H9 (cell line): Measurements from ENCODE around the gene EHD4. TPM values are rescaled to one million over a fixed set of nuclear protein-coding genes. Genes with fewer than 3 reads are reported as not detected.

ENCODE experiments used
- DNase-seq: peaks from one replicate; pipeline ENCODE4 v3.0.0-alpha.2; 2017
- H2AFZ ChIP-seq: one replicate; pipeline ENCODE4 v1.6.1; 2013; ENCODE audit warnings: mild to moderate bottlenecking, low read length, control low read depth, moderate library complexity
- H2AK5ac ChIP-seq: 2 replicates; pipeline ENCODE4 v1.6.1; 2013; ENCODE audit warnings: low read length, control low read depth, mixed read lengths; ENCODE audit not compliant: insufficient read length
- H2BK120ac ChIP-seq: one replicate; pipeline ENCODE4 v1.6.1; 2013; ENCODE audit warnings: low read depth, mild to moderate bottlenecking, low read length, control low read depth, inconsistent platforms; ENCODE audit not compliant: poor library complexity, severe bottlenecking
- H2BK12ac ChIP-seq: 2 replicates; pipeline ENCODE4 v1.6.1; 2013; ENCODE audit warnings: low read length, control low read depth, mixed read lengths, low read depth; ENCODE audit not compliant: insufficient read length
- H2BK15ac ChIP-seq: 2 replicates; pipeline ENCODE4 v1.6.1; 2013; ENCODE audit warnings: low read depth, low read length, control low read depth
- H2BK20ac ChIP-seq: one replicate; pipeline ENCODE4 v1.6.1; 2013; ENCODE audit warnings: low read depth, mild to moderate bottlenecking, low read length, control low read depth, inconsistent platforms; ENCODE audit not compliant: poor library complexity, severe bottlenecking
- H2BK5ac ChIP-seq: 2 replicates; pipeline ENCODE4 v1.6.1; 2013; ENCODE audit warnings: low read length, control low read depth, mixed read lengths; ENCODE audit not compliant: insufficient read length
- H3K14ac ChIP-seq: 2 replicates; pipeline ENCODE4 v1.6.1; 2013; ENCODE audit warnings: low read length, control low read depth; ENCODE audit not compliant: insufficient read depth
- H3K18ac ChIP-seq: 2 replicates; pipeline ENCODE4 v1.6.1; 2013; ENCODE audit warnings: low read depth, mild to moderate bottlenecking, mixed read lengths, low read length, control low read depth; ENCODE audit not compliant: insufficient read length
- H3K23ac ChIP-seq: 2 replicates; pipeline ENCODE4 v1.6.1; 2013; ENCODE audit warnings: low read length, control low read depth, mixed read lengths, low read depth; ENCODE audit not compliant: insufficient read length
- H3K23me2 ChIP-seq: 2 replicates; pipeline ENCODE4 v1.6.1; 2013; ENCODE audit warnings: low read depth, mild to moderate bottlenecking, mixed read lengths, low read length, control low read depth; ENCODE audit not compliant: insufficient read length, poor library complexity, severe bottlenecking
- H3K27ac ChIP-seq: 2 replicates; pipeline ENCODE4 v1.5.1; 2013; ENCODE audit warnings: low read length, control low read depth, mixed read lengths, low read depth; ENCODE audit not compliant: insufficient read length
- H3K27me3 ChIP-seq: 2 replicates; pipeline ENCODE4 v1.6.1; 2013; ENCODE audit warnings: low read length, control low read depth, inconsistent platforms; ENCODE audit not compliant: insufficient read depth
- H3K4ac ChIP-seq: 2 replicates; pipeline ENCODE4 v1.6.1; 2013; ENCODE audit warnings: low read depth, mild to moderate bottlenecking, control low read depth, inconsistent platforms, low read length, moderate library complexity
- H3K4me1 ChIP-seq: 2 replicates; pipeline ENCODE4 v1.6.1; 2013; ENCODE audit warnings: low read length, control low read depth, inconsistent platforms; ENCODE audit not compliant: insufficient read depth
- H3K4me2 ChIP-seq: 2 replicates; pipeline ENCODE4 v1.6.1; 2013; ENCODE audit warnings: low read length, control low read depth, mixed read lengths; ENCODE audit not compliant: insufficient read length, insufficient read depth
- H3K56ac ChIP-seq: 2 replicates; pipeline ENCODE4 v1.6.1; 2013; ENCODE audit warnings: low read depth, mild to moderate bottlenecking, mixed read lengths, low read length, control low read depth; ENCODE audit not compliant: insufficient read length
- H3K79me1 ChIP-seq: 2 replicates; pipeline ENCODE4 v1.6.1; 2013; ENCODE audit warnings: low read depth, mild to moderate bottlenecking, moderate library complexity, low read length, control low read depth, inconsistent platforms; ENCODE audit not compliant: insufficient read depth, poor library complexity, severe bottlenecking
- H3K79me2 ChIP-seq: 2 replicates; pipeline ENCODE4 v1.6.1; 2013; ENCODE audit warnings: low read length, control low read depth, inconsistent platforms; ENCODE audit not compliant: insufficient read depth
- H3K9ac ChIP-seq: 2 replicates; pipeline ENCODE4 v1.6.1; 2013; ENCODE audit warnings: low read length, control low read depth, mixed read lengths; ENCODE audit not compliant: insufficient read length; ENCODE audit errors: extremely low read depth
- H3K9me3 ChIP-seq: one replicate; pipeline ENCODE4 v1.6.1; 2013; ENCODE audit warnings: low read depth, low read length, inconsistent platforms; ENCODE audit not compliant: control insufficient read depth
- H3T11ph ChIP-seq: one replicate; pipeline ENCODE4 v1.6.1; 2013; ENCODE audit warnings: mild to moderate bottlenecking, low read length, control low read depth, inconsistent platforms
- H4K20me1 ChIP-seq: one replicate; pipeline ENCODE4 v1.6.1; 2013; ENCODE audit not compliant: control insufficient read depth, insufficient read length, insufficient read depth
- H4K5ac ChIP-seq: 2 replicates; pipeline ENCODE4 v1.6.1; 2013; ENCODE audit warnings: low read depth, mild to moderate bottlenecking, mixed read lengths, low read length, control low read depth; ENCODE audit not compliant: insufficient read length
- H4K8ac ChIP-seq: replicated peaks from 2 replicates; pipeline ENCODE4 v1.6.1; 2013; ENCODE audit warnings: low read length, control low read depth, mixed read lengths, low read depth; ENCODE audit not compliant: insufficient read length
- H4K91ac ChIP-seq: 2 replicates; pipeline ENCODE4 v1.6.1; 2013; ENCODE audit warnings: low read depth, mild to moderate bottlenecking, moderate library complexity, mixed read lengths, low read length, control low read depth; ENCODE audit not compliant: insufficient read length
- H3K27ac Mint-ChIP-seq, 3 experiments: 2 replicates in 2 of 3; 3 replicates in 1 of 3; pipeline ENCODE4 v1.8.0; 2020 to 2021; ENCODE audit warnings: mixed read lengths in 3 of 3, mild to moderate bottlenecking in 1 of 3, moderate library complexity in 1 of 3
- H3K27me3 Mint-ChIP-seq: 2 replicates; pipeline ENCODE4 v1.8.0; 2021; ENCODE audit warnings: low read depth, mild to moderate bottlenecking, moderate library complexity, mixed read lengths
- H3K36me3 Mint-ChIP-seq, 3 experiments: 2 replicates in 2 of 3; 3 replicates in 1 of 3; pipeline ENCODE4 v1.8.0; 2020 to 2021; ENCODE audit warnings: low read depth in 3 of 3, mixed read lengths in 3 of 3; ENCODE audit not compliant: insufficient read depth in 1 of 3
- H3K4me1 Mint-ChIP-seq, 2 experiments: 2 replicates each; pipeline ENCODE4 v1.8.0; 2020; ENCODE audit warnings: mixed read lengths in 2 of 2
- H3K4me3 Mint-ChIP-seq, 2 experiments: 2 replicates in 1 of 2; 3 replicates in 1 of 2; pipeline ENCODE4 v1.8.0; 2020 to 2021; ENCODE audit warnings: mild to moderate bottlenecking in 2 of 2, mixed read lengths in 2 of 2, moderate library complexity in 1 of 2
- H3K9me3 Mint-ChIP-seq, 2 experiments: 2 replicates in 1 of 2; 3 replicates in 1 of 2; pipeline ENCODE4 v1.8.0; 2020; ENCODE audit warnings: mild to moderate bottlenecking in 2 of 2, mixed read lengths in 2 of 2, moderate library complexity in 1 of 2
- WGBS: extraction: QIAGEN DNeasy Blood & Tissue Kit; methylation state at CpG from one replicate; pipeline ENCODE4 v1.1.7; 2013; ENCODE audit warnings: missing lambda C conversion rate, low lambda C conversion rate, mixed read lengths; ENCODE audit not compliant: insufficient read length; ENCODE audit errors: extremely low coverage; 5-methylcytosine and 5-hydroxymethylcytosine counted together
- total RNA-seq: library from RNA; stranded (reverse); gene quantifications from 2 replicates; pipeline ENCODE4 v1.2.1, GENCODE V29; 2021
- TF ChIP-seq, protein P1 (sequence below): fragments of 200-600 bp; sonication (generic); conservative IDR thresholded peaks from 3 replicates; pipeline ENCODE4 v1.8.0; 2021; ENCODE audit warnings: antibody characterized with exemption, mild to moderate bottlenecking

EHD4 gene
- total RNA-seq, 1 experiment from 2014 or later: 22.9 TPM

DNA sequence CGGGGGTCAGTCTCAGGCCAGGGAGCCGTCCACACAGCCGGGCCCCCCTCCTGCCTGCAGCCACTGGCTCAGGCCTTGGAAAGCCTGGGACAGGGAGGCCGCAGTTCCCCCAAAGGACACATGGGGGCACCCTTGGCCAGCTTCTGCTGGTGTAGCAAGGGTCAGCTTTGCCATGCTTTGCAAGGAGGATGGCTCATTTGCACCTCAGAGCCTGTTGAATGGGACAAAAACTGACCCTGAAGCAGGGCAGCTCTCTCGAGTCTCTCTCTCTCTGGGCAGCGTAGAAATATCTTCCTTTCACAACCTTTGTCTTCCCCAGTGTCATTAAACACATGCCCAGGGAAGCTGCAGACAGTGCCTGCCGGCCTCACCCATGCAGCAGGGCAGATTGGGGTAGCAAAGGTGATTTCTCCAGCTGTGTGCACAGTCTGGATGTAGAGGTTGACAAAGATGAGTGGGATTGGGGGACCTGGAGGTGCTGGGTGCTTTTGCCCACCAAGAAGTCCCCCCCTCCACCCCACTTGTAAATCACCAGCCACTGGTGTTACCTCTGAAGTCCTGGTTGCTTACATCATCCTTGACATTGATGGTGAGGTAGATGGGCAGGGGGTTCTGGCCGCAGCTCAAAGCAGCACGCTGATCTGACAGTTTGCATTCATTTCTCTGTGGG is 17.4 kb upstream of the EHD4 start:
- no peak overlapping the region for H2BK12ac ChIP-seq

More for the DNA sequence above, 17.4 kb upstream of the EHD4 start:
- Histone ChIP-seq H3K4me1 (no peaks in the 10 kb centered on the region; the same call in 1 of the 2 replicates), H2BK15ac (no peak overlapping the region), H3K79me2 (no peaks in the 10 kb centered on the region), H4K8ac (no peak overlapping the region), H3K4ac (no peak overlapping the region), H3K23ac (no peak overlapping the region), H4K5ac (no peak overlapping the region), H4K91ac (no peak overlapping the region), H2AFZ (no peak overlapping the region), H3K23me2 (no peaks in the 10 kb centered on the region), H2BK5ac (no peak overlapping the region), H3T11ph (no peak overlapping the region), H3K27me3 (no peaks in the 10 kb centered on the region), H3K56ac (no peak overlapping the region), H3K79me1 (no peaks in the 10 kb centered on the region), H2AK5ac (no peak overlapping the region), H3K14ac (no peak overlapping the region), H3K4me2 (no peak overlapping the region), H2BK20ac (no peak overlapping the region), H3K9me3 (no peaks in the 10 kb centered on the region), H2BK120ac (no peak overlapping the region), H3K27ac (no peak overlapping the region), H3K9ac (no peak overlapping the region), H3K18ac (no peak overlapping the region), H4K20me1 (no peaks in the 10 kb centered on the region)
- TF ChIP-seq, protein P1, sequence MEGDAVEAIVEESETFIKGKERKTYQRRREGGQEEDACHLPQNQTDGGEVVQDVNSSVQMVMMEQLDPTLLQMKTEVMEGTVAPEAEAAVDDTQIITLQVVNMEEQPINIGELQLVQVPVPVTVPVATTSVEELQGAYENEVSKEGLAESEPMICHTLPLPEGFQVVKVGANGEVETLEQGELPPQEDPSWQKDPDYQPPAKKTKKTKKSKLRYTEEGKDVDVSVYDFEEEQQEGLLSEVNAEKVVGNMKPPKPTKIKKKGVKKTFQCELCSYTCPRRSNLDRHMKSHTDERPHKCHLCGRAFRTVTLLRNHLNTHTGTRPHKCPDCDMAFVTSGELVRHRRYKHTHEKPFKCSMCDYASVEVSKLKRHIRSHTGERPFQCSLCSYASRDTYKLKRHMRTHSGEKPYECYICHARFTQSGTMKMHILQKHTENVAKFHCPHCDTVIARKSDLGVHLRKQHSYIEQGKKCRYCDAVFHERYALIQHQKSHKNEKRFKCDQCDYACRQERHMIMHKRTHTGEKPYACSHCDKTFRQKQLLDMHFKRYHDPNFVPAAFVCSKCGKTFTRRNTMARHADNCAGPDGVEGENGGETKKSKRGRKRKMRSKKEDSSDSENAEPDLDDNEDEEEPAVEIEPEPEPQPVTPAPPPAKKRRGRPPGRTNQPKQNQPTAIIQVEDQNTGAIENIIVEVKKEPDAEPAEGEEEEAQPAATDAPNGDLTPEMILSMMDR: peak; percentile 99
- H3K4me1 Mint-ChIP-seq: peaks cover 6 to 7% of the 10 kb centered on the region in 2 experiments
- H3K27me3 Mint-ChIP-seq: peaks cover 2% of the 10 kb centered on the region
- H3K27ac Mint-ChIP-seq: peak overlapping the region in 1 of 3 experiments; percentile 20; a peak in 1 of 7 replicates
- peak; percentile 93 for DNase-seq
- H3K36me3 Mint-ChIP-seq: no peaks in the 10 kb centered on the region
- no peak overlapping the region for H3K4me3 Mint-ChIP-seq
- no CpG with 5 or more reads among the region's 9 CpGs for WGBS
- H3K9me3 Mint-ChIP-seq: no peaks in the 10 kb centered on the region
